Fibroblast of skin of right quadriceps (primary cell): ENCODE data around the gene CDC42SE2.
"Not testable (repeated sequence)": the region's sequence is repeated elsewhere in the genome, so short reads cannot be mapped to it uniquely, and the experiment has no call there.

Experiments used
- DNase-seq: peaks from one replicate; pipeline ENCODE4 v3.0.0-alpha.2; 2013

Gene CDC42SE2

DNA sequence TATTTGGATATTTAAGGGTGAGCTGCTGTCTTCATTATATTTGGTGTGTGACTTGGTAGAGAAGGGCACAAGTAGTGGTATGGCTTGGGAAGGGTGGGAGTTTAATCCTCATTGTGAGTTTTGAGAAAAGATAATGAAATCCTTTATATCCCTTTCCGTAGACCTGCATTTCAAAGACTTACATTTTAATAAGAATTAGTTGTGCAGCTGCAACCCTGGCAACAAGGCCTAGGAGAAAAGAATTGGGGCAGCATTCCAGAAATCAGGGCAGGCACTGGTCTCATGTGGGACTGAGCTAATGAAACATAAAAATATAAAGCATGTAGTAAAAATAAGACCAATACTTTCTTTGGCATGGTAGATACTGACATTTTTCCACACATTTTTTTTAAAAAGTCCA, 60.5 kb downstream of the CDC42SE2 start:
- peak; percentile 12 for DNase-seq

GRCh38 chr5:131328536-131329285, 64.9 kb downstream of the CDC42SE2 start:
- peak; percentile 61 for DNase-seq

GRCh38 chr5:131329286-131329560, 65.4 kb downstream of the CDC42SE2 start:
- DNase-seq = no peak

DNA sequence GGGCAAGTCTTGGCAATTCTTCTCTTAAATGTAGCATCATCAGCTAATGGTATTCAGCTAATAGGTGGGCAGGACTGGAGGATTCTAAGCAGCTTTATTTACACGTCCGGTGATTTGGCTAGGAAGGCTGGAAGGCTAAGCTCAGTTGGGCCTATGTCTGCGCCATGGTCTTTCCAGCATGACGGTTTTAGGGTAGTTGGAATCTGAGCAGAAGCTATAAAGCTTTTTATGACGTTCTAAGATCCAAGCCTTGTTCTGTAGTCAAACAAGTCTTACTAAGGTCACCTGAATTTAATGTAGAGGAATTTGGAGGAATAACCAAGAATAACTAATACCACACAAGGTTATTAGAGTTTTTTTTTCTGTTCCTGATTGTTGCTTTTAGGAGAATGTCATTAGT, 66.2 kb downstream of the CDC42SE2 start:
- DNase-seq = no peak

- not testable (repeated sequence) for DNase-seq
Measured at GRCh38 chr5:131335756-131336155, 71.9 kb downstream of the CDC42SE2 start.

GRCh38 chr5:131336801-131337200, 72.9 kb downstream of the CDC42SE2 start:
- not testable (repeated sequence) for DNase-seq

DNA sequence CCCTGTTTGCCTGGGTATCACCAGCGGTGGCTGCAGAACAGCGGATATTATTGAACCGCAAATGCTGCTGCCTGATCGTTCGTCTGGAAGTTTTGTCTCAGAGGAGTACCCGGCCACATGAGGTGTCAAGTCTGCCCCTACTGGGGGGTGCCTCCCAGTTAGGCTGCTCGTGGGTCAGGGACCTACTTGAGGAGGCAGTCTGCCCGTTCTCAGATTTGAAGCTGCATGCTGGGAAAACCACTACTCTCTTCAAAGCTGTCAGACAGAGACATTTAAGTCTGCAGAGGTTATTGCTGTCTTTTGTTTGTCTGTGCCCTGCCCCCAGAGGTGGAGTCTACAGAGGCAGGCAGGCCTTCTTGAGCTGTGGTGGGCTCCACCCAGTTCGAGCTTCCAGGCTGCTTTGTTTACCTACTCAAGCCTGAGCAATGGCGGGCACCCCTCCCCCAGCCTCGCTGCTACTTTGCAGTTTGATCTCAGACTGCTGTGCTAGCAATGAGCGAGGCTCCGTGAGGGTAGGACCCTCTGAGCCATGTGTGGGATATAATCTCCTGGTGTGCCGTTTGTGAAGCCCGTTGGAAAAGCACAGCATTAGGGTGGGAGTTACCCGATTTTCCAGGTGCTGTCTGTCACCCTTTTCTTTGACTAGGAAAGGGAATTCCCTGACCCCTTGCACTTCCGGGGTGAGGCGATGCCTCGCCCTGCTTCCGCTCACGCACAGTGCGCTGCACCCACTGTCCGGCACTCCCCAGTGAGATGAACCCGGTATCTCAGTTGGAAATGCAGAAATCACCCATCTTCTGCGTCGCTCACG, 73.6 kb downstream of the CDC42SE2 start:
- DNase-seq = not testable (repeated sequence)

DNA sequence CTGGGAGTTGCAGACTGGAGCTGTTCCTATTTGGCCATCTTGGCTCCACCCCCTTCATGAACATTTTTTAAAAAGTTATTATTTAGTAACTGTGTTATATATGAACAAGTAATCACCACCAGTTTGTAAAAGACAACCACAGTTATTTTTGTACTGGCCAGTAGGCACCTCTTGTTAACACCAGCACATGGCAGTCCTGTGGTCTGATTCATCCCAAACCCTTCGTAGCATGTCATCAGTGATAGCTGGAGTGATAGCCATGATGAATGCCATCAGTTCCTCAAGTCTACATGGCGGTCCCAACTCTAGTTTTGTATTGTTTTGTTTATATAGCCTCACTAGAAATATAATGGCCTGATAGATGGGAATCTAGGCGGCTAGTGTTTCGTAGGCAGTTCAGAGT, 74.2 kb downstream of the CDC42SE2 start:
- DNase-seq = no peak

DNA sequence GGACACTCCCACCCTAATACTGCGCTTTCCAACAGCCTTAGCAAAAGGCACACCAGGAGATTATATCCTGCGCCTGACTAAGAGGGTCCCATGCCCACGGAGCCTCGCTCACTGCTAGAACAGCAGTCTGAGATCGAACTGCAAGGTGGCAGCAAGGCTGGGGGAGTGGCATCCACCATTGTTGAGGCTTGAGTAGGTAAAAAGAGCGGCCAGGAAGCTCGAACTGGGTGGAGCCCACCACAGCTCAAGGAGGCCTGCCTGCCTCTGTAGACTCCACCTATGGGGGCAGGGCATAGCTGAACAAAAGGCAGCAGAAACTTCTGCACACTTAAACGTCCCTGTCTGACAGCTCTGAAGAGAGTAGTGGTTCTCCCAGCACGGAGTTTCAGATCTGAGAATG, 80.4 kb downstream of the CDC42SE2 start:
- not testable (repeated sequence) for DNase-seq

DNA sequence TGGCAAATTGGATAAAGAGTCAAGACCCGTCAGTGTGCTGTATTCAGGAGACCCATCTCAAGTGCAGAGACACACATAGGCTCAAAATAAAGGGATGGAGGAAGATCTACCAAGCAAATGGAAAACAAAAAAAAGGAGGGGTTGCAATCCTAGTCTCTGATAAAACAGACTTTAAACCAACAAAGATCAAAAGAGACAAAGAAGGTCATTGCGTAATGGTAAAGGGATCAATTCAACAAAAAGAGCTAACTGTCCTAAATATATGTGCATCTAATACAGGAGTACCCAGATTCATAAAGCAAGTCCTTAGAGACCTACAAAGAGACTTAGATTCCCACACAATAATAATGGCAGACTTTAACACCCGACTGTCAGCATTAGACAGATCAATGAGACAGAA, 82.4 kb downstream of the CDC42SE2 start:
- DNase-seq = not testable (repeated sequence)

GRCh38 chr5:131353991-131354390, 90.1 kb downstream of the CDC42SE2 start:
- no peak for DNase-seq

- DNase-seq = peak; percentile 32
Measured at GRCh38 chr5:131355971-131356528, 92.2 kb downstream of the CDC42SE2 start.

DNA sequence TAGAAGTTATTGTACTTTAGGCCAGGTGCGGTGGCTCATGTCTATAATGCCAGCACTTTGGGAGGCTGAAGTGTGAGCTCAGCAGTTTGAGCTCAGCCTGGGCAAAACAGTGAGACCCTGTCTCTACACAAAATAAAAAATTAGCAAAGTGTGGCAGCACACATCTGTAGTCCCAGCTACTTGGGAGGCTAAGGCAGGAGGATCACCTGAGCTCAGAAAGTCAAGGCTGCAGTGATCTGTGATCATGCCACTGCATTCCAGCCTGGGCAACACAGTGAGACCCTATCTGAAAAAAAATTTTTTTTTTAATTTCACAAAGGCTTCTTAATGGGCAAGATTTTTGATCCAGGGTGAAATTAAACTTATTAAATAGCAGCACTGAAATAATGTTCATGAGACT, 92.8 kb downstream of the CDC42SE2 start:
- no peak for DNase-seq

DNA sequence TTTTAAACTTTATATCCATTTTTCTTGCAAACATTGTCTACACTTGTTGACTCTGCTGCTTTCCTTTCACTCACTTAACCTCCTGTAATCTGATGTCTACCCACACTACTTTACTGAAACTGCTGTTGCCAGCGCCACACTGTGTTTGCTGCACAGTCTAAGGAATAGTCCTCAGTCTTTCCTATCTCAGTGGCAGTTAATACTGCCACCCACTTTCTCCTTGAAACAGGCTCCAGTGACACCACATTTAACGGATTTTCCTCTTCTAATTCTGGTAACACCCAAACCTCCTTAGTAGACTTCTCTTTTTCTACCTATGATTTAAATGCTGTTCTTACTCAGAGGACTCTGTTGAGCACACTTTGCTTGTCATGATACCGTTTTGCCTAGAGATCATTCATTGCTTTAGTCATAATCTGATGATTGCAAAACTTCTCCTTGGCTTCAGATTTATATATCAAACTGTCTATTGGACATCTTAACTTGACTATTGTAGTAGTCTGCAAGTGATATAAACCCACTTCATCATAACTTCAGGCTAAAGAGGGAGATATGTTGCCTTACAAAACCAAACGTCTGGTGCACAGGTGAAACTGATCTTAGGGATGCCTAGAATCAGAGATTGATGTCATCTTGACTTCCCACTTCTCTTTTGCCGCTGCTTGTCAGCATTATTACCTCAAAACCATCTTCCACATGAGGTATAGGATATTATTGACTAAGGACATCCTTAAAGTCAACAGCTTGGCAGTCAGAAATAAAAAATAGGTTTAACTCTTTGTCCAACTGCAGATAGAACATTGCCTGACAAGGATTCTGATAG, 94.1 kb downstream of the CDC42SE2 start:
- no peak for DNase-seq

GRCh38 chr5:131361677-131362315, 97.9 kb downstream of the CDC42SE2 start:
- DNase-seq = no peak

DNA sequence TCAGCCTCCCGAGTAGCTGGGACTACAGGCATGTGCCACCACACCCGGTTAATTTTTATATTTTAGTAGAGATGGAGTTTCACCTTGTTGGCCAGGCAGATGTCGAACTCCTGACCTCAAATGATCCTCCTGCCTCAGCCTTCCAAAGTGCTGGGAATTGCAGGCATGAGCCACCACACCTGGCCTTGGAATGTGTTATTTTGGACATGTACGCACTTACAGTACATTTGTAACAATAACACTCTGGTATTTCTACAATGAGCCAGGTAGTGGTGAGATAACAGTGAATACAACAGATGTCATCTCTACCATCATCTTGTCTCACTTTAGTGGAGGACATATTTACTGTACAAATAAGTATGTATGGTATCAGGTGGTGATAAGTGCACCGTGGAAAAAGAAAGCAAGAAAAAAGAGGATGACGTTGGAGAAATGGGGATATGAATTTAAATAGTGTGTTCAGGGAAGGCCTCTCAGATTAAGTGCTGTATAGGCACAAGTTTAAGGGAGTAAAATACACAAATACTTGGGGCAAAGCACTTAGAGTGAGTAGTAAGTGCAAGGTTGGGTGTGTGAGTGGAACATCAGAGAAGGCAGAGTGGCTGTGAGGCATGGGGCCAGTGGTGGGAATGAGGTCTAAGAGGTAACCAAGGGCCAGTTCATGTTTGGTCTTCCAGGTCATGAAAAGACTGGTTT, 100.1 kb downstream of the CDC42SE2 start:
- no peak for DNase-seq

DNA sequence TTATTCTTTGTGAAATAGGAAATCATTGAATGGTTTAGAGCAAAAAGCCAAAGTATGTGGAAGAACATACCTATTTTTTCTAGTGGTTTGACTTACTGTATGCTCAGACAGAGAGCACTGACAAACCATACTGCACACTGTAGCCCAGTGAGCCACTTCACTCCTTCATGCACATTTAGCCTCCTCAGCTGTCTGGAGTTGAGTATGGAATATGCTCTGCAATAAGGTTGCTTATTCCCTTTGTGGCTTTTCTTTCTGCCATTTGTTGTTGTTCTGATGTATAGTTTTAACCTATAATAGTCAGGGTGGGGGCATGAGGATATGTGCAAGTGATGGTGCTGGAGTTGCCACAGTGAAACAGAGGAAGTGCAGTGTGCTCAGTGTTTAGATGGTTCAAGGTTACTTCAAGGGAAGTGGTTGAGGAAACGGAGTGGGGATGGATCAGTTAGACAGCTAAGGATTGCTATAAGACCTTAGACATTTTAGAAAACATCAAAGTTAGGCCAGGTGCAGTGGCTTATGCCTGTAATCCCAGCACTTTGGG, 100.7 kb downstream of the CDC42SE2 start:
- DNase-seq = no peak

DNA sequence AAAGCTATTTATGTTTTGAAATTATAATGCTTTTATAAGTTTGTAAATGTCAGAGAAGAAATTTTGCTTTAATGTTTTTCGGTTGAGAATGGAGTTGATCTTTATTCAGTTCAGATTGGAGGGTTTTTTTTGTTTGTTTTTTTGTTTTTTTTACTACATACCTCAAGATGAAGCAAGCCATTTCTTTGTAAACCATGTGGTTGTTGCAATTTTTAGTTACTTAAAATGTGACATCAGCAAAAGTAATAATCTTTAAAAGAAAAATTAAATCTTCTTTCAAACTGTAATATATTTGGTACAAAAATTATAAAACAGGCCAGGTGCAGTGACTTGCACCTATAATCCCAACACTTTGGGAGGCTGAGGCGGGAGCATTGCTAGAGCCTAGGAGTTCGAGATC, 102.6 kb downstream of the CDC42SE2 start:
- DNase-seq = no peak

DNA sequence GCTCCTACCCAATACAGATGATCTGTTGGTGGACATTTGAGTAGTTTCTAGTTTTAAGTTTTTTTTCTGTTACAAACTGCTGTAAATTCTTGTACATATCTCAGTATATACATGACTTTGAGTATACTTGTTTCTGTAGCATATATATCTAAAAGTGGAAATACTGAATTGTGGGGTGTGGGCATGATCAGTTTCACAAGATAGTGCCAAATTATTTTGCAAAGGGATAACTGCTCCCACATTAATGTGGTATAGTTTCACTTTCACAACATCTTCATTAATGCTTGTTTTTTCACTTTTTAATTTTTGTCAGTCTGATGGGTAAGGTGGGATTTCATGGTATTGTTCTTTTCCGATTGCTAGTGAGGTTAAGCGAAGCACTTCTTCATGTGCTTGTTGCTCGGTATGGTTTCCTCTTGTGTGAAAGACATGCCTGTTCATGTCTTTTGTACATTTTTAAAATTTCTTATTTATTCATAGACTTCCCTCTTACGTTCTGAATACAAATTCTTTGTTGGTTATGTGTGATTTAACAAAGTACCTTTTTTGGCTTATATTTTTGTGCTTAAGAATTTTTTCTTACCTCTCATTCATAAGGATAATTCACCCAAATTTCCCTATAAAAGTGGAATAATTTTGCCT, 103.5 kb downstream of the CDC42SE2 start:
- no peak for DNase-seq

DNA sequence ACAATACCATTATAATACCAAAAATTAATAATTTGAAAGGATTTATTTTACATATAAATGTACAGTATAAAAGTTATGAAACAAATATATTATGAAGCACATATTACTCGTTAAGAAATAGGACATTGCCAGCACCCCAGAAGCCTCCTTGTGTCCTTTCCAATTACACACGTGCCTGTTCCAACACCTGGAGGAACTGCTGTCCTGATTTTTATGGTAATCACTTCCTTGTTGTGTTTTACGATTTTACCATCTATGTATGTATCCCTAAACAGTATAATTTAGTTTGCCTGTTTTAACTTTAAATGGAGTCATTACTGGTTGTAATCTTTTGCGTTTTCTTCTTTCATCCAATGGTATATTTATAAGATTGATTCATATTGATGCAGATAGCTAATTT, 105.0 kb downstream of the CDC42SE2 start:
- DNase-seq = no peak

DNA sequence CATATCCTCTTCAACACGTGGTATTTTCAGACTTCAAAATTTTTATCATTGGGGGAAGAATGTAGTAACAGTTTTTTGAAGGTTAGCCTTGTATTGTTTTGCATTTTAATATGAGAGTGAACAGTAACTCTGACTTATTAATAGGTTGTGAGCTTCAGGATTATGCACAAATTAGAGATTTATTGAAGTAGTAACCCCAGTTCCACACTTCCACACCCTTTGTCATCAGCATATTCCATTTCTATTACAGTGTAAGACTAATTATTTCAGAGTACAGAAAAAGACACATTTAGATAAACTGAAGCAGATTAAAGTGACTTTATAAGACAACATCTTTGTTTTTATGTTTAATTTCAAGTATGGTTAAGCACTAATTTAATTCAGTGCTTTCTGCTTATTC, 105.7 kb downstream of the CDC42SE2 start:
- no peak for DNase-seq
